Stimulated activated CD8-positive, alpha-beta memory T cell treated with anti-CD3 and anti-CD28 coated beads, Interleukin-4, amount 100 ng/mL, for 48 hours (primary cell): ENCODE data around the gene C1QTNF4.
"Not testable (repeated sequence)": the region's sequence is repeated elsewhere in the genome, so short reads cannot be mapped to it uniquely, and the experiment has no call there.

Source experiments
- DNase-seq: peaks from one replicate; pipeline ENCODE4 v3.0.0-alpha.2; 2020

Gene C1QTNF4

GRCh38 chr11:47564933-47565339 is 29.3 kb downstream of the C1QTNF4 start:
- no peak for DNase-seq

- DNase-seq: not testable (repeated sequence)
Measured at GRCh38 chr11:47564366-47564765, 29.8 kb downstream of the C1QTNF4 start.

- DNase-seq: not testable (repeated sequence)
Measured at GRCh38 chr11:47562393-47562792, 31.8 kb downstream of the C1QTNF4 start.

- no peak for DNase-seq
Measured at GRCh38 chr11:47560426-47560825, 33.8 kb downstream of the C1QTNF4 start.

GRCh38 chr11:47558695-47559094 is 35.5 kb downstream of the C1QTNF4 start:
- no peak for DNase-seq

GRCh38 chr11:47557004-47557403 is 37.2 kb downstream of the C1QTNF4 start:
- not testable (repeated sequence) for DNase-seq

GRCh38 chr11:47553406-47553743 is 40.8 kb downstream of the C1QTNF4 start:
- DNase-seq: no peak

GRCh38 chr11:47552566-47553405 is 41.4 kb downstream of the C1QTNF4 start, which contains the start of gene CELF1:
Gene CELF1 (minus strand): TSS chr11:47553132. CDS start chr11:47499523, 53,609 bp downstream.
- peak; percentile 92 for DNase-seq

GRCh38 chr11:47552056-47552565 is 42.1 kb downstream of the C1QTNF4 start:
- DNase-seq: no peak

GRCh38 chr11:47551086-47551485 is 43.1 kb downstream of the C1QTNF4 start:
- no peak for DNase-seq

GRCh38 chr11:47550288-47551047 is 43.7 kb downstream of the C1QTNF4 start:
- DNase-seq: no peak

GRCh38 chr11:47546274-47546673 is 47.9 kb downstream of the C1QTNF4 start:
- DNase-seq: not testable (repeated sequence)

GRCh38 chr11:47545298-47545697 is 48.9 kb downstream of the C1QTNF4 start:
- DNase-seq: no peak

GRCh38 chr11:47541070-47541469 is 53.1 kb downstream of the C1QTNF4 start:
- DNase-seq: no peak

- no peak for DNase-seq
Measured at GRCh38 chr11:47539681-47540039, 54.6 kb downstream of the C1QTNF4 start.
